Liver (tissue), 9 donors: ENCODE data around the gene GMNN. TPM values are rescaled to one million over a fixed set of nuclear protein-coding genes. Genes with fewer than 3 reads are reported as not detected.
"Not testable (repeated sequence)": the region's sequence is repeated elsewhere in the genome, so short reads cannot be mapped to it uniquely, and the experiment has no call there.

Experiments
- DNase-seq: peaks from one replicate; pipeline ENCODE4 v3.0.0-alpha.2; 2017; ENCODE audit warnings: low spot score
- H3K27ac ChIP-seq, 2 donors: one replicate each; pipeline ENCODE4 v1.7.0; 2013; ENCODE audit warnings: inconsistent platforms in 2 of 2, low read length in 2 of 2, control low read depth in 1 of 2, low read depth in 1 of 2, mild to moderate bottlenecking in 1 of 2
- H3K27me3 ChIP-seq, 4 donors: one replicate each; pipeline versions ENCODE4 v1.6.1 to v1.7.0; 2013; ENCODE audit warnings: low read length in 3 of 4, inconsistent platforms in 1 of 4, mild to moderate bottlenecking in 1 of 4, moderate library complexity in 1 of 4; ENCODE audit not compliant: control insufficient read depth in 4 of 4, insufficient read depth in 4 of 4
- H3K36me3 ChIP-seq, 4 donors: one replicate each; pipeline versions ENCODE4 v1.6.1 to v1.7.0; 2013; ENCODE audit warnings: low read length in 3 of 4, mild to moderate bottlenecking in 3 of 4, low read depth in 1 of 4, moderate library complexity in 1 of 4; ENCODE audit not compliant: control insufficient read depth in 4 of 4, insufficient read depth in 3 of 4
- H3K4me1 ChIP-seq, 4 donors: one replicate each; pipeline versions ENCODE4 v1.6.1 to v1.7.0; 2013; ENCODE audit warnings: low read length in 3 of 4, mild to moderate bottlenecking in 3 of 4, moderate library complexity in 1 of 4; ENCODE audit not compliant: control insufficient read depth in 4 of 4, insufficient read depth in 4 of 4
- H3K4me3 ChIP-seq, 3 donors: one replicate each; pipeline versions ENCODE4 v1.6.1 to v1.7.0; 2013; ENCODE audit warnings: low read length in 3 of 3, control low read depth in 1 of 3, low read depth in 1 of 3, mild to moderate bottlenecking in 1 of 3
- H3K9ac ChIP-seq, 2 donors: one replicate each; pipeline ENCODE4 v1.7.0; 2013; ENCODE audit warnings: low read length in 2 of 2, mild to moderate bottlenecking in 2 of 2, moderate library complexity in 2 of 2, control low read depth in 1 of 2, low read depth in 1 of 2
- H3K9me3 ChIP-seq, 4 donors: one replicate each; pipeline versions ENCODE4 v1.6.1 to v1.7.0; 2013; ENCODE audit warnings: low read length in 3 of 4; ENCODE audit not compliant: control insufficient read depth in 4 of 4
- CTCF ChIP-seq: fragments of 150-350 bp; IDR thresholded peaks from 2 replicates; pipeline ENCODE4 v1.5.1; 2017; ENCODE audit warnings: improper control_type of control experiment, low read depth, low read length; ENCODE audit not compliant: missing input control
- EGR1 ChIP-seq, 2 donors: IDR thresholded peaks; 2 replicates each; pipeline ENCODE4 v1.6.1; 2016 to 2018; ENCODE audit warnings: antibody characterized with exemption in 2 of 2, low read depth in 2 of 2
- FOXA1 ChIP-seq: IDR thresholded peaks from 2 replicates; pipeline ENCODE4 v1.6.1; 2016; ENCODE audit warnings: antibody characterized with exemption
- FOXA2 ChIP-seq: IDR thresholded peaks from 2 replicates; pipeline ENCODE4 v1.6.1; 2016; ENCODE audit warnings: antibody characterized with exemption
- GABPA ChIP-seq, 2 donors: IDR thresholded peaks in 1 of 2; conservative IDR thresholded peaks in 1 of 2; 2 replicates each; pipeline ENCODE4 v1.6.1; 2016; ENCODE audit warnings: antibody characterized with exemption in 2 of 2, mild to moderate bottlenecking in 1 of 2, moderate library complexity in 1 of 2
- HNF4A ChIP-seq, 2 donors: conservative IDR thresholded peaks; 2 replicates each; pipeline ENCODE4 v1.6.1; 2016; ENCODE audit warnings: antibody characterized with exemption in 2 of 2, mild to moderate bottlenecking in 2 of 2
- HNF4G ChIP-seq: IDR thresholded peaks from 2 replicates; pipeline ENCODE4 v1.6.1; 2016; ENCODE audit warnings: antibody characterized with exemption
- JUND ChIP-seq, 2 donors: IDR thresholded peaks; 2 replicates each; pipeline ENCODE4 v1.6.1; 2016; ENCODE audit warnings: antibody characterized with exemption in 2 of 2
- MAX ChIP-seq: IDR thresholded peaks from 2 replicates; pipeline ENCODE4 v1.6.1; 2016; ENCODE audit warnings: antibody characterized with exemption
- NR2F2 ChIP-seq: IDR thresholded peaks from 2 replicates; pipeline ENCODE4 v1.6.1; 2016; ENCODE audit warnings: antibody characterized with exemption
- RAD21 ChIP-seq, 2 donors: IDR thresholded peaks; 2 replicates each; pipeline ENCODE4 v1.6.1; 2016; ENCODE audit warnings: antibody characterized with exemption in 2 of 2, mild to moderate bottlenecking in 2 of 2
- REST ChIP-seq: IDR thresholded peaks from 2 replicates; pipeline ENCODE4 v1.6.1; 2016; ENCODE audit warnings: antibody characterized with exemption, mild to moderate bottlenecking
- RXRA ChIP-seq, 2 donors: IDR thresholded peaks; 2 replicates each; pipeline ENCODE4 v1.6.1; 2017 to 2018; ENCODE audit warnings: antibody characterized with exemption in 2 of 2, mild to moderate bottlenecking in 1 of 2
- SP1 ChIP-seq: IDR thresholded peaks from 2 replicates; pipeline ENCODE4 v1.6.1; 2018; ENCODE audit warnings: antibody characterized with exemption, mild to moderate bottlenecking
- TAF1 ChIP-seq: conservative IDR thresholded peaks from 2 replicates; pipeline ENCODE4 v1.6.1; 2016; ENCODE audit warnings: antibody characterized with exemption, mild to moderate bottlenecking
- YY1 ChIP-seq: IDR thresholded peaks from 2 replicates; pipeline ENCODE4 v1.6.1; 2016; ENCODE audit warnings: antibody characterized with exemption, mild to moderate bottlenecking
- ZBTB33 ChIP-seq: IDR thresholded peaks from 2 replicates; pipeline ENCODE4 v1.6.1; 2016; ENCODE audit warnings: antibody characterized with exemption
- WGBS: extraction: QIAGEN DNeasy Blood & Tissue Kit; methylation state at CpG from one replicate; pipeline ENCODE4 v1.1.7; 2013; 5-methylcytosine and 5-hydroxymethylcytosine counted together
- polyA plus RNA-seq, 2 donors: library from polyadenylated mRNA; stranded (reverse) in 1 of 2; unstranded in 1 of 2; fragments of 200-250 nt in 1 of 2; fragments of >200 nt in 1 of 2; fragmentation: Nextera tagmentation in 1 of 2; extraction: Ambion mirVana in 1 of 2; gene quantifications; one replicate each; pipeline versions ENCODE4 v1.2.1 to v1.2.3, GENCODE V29; 2013 to 2015
- total RNA-seq, 2 donors: library from RNA; depleted of rRNA; stranded (reverse); fragments of >200 nt; gene quantifications; one replicate each; pipeline ENCODE4 v1.2.3, GENCODE V29; 2014
- donor health status: healthy.
- donor health status: healthy.
- donor health status: healthy.
- donor health status: healthy.
- donor health status: healthy.

GMNN gene
- total and polyA plus RNA-seq, 4 donors: 8.4 to 34.9 (median 11.0) TPM

GRCh38 chr6:24761851-24762250 is 12.9 kb upstream of the GMNN start:
- H3K9ac ChIP-seq: no peak overlapping the region
- H3K27ac ChIP-seq: no peak overlapping the region
- no peaks in the 10 kb centered on the region for H3K36me3 ChIP-seq
- no peak for TF ChIP-seq MAX
- TF ChIP-seq FOXA1: no peak
- TF ChIP-seq REST: no peak
- TF ChIP-seq EGR1 (IDR thresholded peaks at IDR 0.05; ENCODE audit: low read depth in 2 of 2): no peak
- no peak for TF ChIP-seq JUND (IDR thresholded peaks at IDR 0.05)
- TF ChIP-seq FOXA2: no peak
- no peak for TF ChIP-seq YY1
- no peak for TF ChIP-seq SP1
- TF ChIP-seq HNF4G: no peak
- no peak for TF ChIP-seq RXRA (IDR thresholded peaks at IDR 0.05)
- no peak overlapping the region for H3K4me3 ChIP-seq
- no peaks in the 10 kb centered on the region for H3K9me3 ChIP-seq
- peaks cover 0 to 4% (median 1%) of the 10 kb centered on the region in 4 donors for H3K4me1 ChIP-seq
- DNase-seq: no peak
- H3K27me3 ChIP-seq: no peaks in the 10 kb centered on the region

- H3K27me3 ChIP-seq: no peaks in the 10 kb centered on the region
- H3K9me3 ChIP-seq: no peaks in the 10 kb centered on the region
- H3K36me3 ChIP-seq: no peaks in the 10 kb centered on the region
- H3K4me1 ChIP-seq: peaks cover 0 to 5% (median 1%) of the 10 kb centered on the region in 4 donors
- DNase-seq: no peak
- H3K4me3 ChIP-seq: no peak overlapping the region
- WGBS: 50% methylated on average over 3 of the region's 3 CpGs
- H3K9ac ChIP-seq: no peak overlapping the region
- TF ChIP-seq TAF1 (no peak), NR2F2 (no peak), REST (no peak), ZBTB33 (no peak), HNF4A (conservative IDR thresholded peaks at IDR 0.05) (no peak), HNF4G (no peak), SP1 (no peak), CTCF (no peak), GABPA (IDR thresholded peaks at IDR 0.05 in 1 of 2, conservative IDR thresholded peaks at IDR 0.05 in 1 of 2) (no peak), EGR1 (IDR thresholded peaks at IDR 0.05; ENCODE audit: low read depth in 2 of 2) (no peak), RAD21 (IDR thresholded peaks at IDR 0.05) (no peak)
- H3K27ac ChIP-seq: no peak overlapping the region
Observed at GRCh38 chr6:24763578-24763977, 11.2 kb upstream of the GMNN start.

- H3K9me3 ChIP-seq, DNase-seq, H3K9ac ChIP-seq, H3K36me3 ChIP-seq, H3K27ac ChIP-seq, H3K4me1 ChIP-seq, H3K4me3 ChIP-seq, H3K27me3 ChIP-seq: not testable (repeated sequence)
- WGBS: 89% methylated on average over 20 of the region's 20 CpGs
Observed at GRCh38 chr6:24764833-24765828, 9.6 kb upstream of the GMNN start.
